ENCODE measurements around the gene CIB2.
A peak's percentile ranks its signal among the peaks of the same experiment; 100 is the strongest.

DNA sequence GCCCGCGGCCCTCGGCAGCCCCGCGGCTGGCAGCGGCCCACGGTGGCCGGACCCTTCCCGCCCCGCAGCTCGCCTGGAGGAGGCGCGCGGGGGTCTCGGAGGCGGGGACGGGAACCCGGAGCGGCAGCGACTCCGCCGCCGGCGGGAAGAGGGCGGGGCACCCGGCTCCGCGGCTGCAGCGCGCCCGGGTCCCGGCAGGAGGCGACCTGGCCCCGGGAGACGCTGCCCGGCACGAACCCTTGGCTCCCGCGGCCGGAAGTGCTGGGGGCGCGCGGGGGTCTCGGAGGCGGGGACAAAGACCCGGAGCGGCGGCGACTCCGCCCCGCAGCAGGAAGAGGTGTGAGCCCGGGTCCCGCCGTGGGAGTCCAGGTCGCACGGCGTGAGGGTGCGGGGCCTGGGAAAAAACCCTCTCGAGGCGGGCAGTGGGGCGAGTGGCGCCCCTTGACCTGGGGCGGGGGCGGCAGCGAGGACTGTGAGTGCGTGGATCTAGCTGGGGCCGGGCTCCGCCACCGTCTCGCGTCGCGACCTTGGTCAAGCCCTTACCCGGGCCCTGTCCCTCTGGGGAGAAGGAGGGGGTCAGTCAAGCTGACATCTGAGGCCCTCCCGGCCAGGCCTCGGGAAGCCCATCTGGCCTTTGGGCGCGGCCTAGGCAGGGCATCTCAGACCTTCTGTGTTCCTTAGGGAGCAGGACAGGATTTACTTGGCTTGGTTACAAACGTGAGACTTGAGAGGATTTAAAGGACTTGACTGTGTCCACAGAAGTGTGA lies at the start of gene CIB2:
- peak; percentile 30 to 59 (median 48); a peak in 5 of 6 replicates for TF ChIP-seq CTCF (IDR thresholded peaks at IDR 0.05 in 2 of 3, conservative IDR thresholded peaks at IDR 0.05 in 1 of 3; ENCODE audit: borderline replicate concordance in 1 of 3, insufficient read depth in 1 of 3, low read depth in 2 of 3, low read length in 2 of 3)
- no peak for TF ChIP-seq EZH2phosphoT487 (IDR thresholded peaks at IDR 0.05; ENCODE audit: borderline replicate concordance)
- TF ChIP-seq POLR2A (IDR thresholded peaks at IDR 0.05; ENCODE audit: borderline replicate concordance, extremely low read depth, insufficient read depth, insufficient read length), result peak; percentile 26
- TF ChIP-seq TCF7L2 (IDR thresholded peaks at IDR 0.05; ENCODE audit: borderline replicate concordance, extremely low read depth, insufficient read depth, insufficient read length), result no peak
- TF ChIP-seq SP1 (IDR thresholded peaks at IDR 0.05; ENCODE audit: low read depth), result no peak
- TF ChIP-seq POLR2AphosphoS5 (IDR thresholded peaks at IDR 0.05; ENCODE audit: low read depth, low read length), result peak; percentile 49; the same call in 1 of the 2 replicates
- TF ChIP-seq, protein P1, sequence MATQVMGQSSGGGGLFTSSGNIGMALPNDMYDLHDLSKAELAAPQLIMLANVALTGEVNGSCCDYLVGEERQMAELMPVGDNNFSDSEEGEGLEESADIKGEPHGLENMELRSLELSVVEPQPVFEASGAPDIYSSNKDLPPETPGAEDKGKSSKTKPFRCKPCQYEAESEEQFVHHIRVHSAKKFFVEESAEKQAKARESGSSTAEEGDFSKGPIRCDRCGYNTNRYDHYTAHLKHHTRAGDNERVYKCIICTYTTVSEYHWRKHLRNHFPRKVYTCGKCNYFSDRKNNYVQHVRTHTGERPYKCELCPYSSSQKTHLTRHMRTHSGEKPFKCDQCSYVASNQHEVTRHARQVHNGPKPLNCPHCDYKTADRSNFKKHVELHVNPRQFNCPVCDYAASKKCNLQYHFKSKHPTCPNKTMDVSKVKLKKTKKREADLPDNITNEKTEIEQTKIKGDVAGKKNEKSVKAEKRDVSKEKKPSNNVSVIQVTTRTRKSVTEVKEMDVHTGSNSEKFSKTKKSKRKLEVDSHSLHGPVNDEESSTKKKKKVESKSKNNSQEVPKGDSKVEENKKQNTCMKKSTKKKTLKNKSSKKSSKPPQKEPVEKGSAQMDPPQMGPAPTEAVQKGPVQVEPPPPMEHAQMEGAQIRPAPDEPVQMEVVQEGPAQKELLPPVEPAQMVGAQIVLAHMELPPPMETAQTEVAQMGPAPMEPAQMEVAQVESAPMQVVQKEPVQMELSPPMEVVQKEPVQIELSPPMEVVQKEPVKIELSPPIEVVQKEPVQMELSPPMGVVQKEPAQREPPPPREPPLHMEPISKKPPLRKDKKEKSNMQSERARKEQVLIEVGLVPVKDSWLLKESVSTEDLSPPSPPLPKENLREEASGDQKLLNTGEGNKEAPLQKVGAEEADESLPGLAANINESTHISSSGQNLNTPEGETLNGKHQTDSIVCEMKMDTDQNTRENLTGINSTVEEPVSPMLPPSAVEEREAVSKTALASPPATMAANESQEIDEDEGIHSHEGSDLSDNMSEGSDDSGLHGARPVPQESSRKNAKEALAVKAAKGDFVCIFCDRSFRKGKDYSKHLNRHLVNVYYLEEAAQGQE (IDR thresholded peaks at IDR 0.05; ENCODE audit: low read depth), result no peak

Measured in HCT116 (cell line).